IMR-90 (cell line): ENCODE data around the gene RUNX1.

Experiments
- CEBPB ChIP-seq: IDR thresholded peaks from 2 replicates; pipeline ENCODE4 v1.6.1; 2012; ENCODE audit warnings: low read depth, low read length, improper control_type of control experiment
- CHD1 ChIP-seq: IDR thresholded peaks from 2 replicates; pipeline ENCODE4 v1.6.1; 2012; ENCODE audit warnings: low read depth, low read length, improper control_type of control experiment
- MAFK ChIP-seq: IDR thresholded peaks from 2 replicates; pipeline ENCODE4 v1.6.1; 2012; ENCODE audit warnings: low read depth, low read length, improper control_type of control experiment
- MAZ ChIP-seq: IDR thresholded peaks from 2 replicates; pipeline ENCODE4 v1.6.1; 2012; ENCODE audit warnings: low read depth, mild to moderate bottlenecking, low read length, improper control_type of control experiment, moderate library complexity, borderline replicate concordance
- MXI1 ChIP-seq: IDR thresholded peaks from 2 replicates; pipeline ENCODE4 v1.6.1; 2012; ENCODE audit warnings: low read depth, mild to moderate bottlenecking, low read length, moderate library complexity, borderline replicate concordance
- POLR2A ChIP-seq: IDR thresholded peaks from 2 replicates; pipeline ENCODE4 v1.6.1; 2012; ENCODE audit warnings: mild to moderate bottlenecking, low read depth, low read length
- RAD21 ChIP-seq: IDR thresholded peaks from 2 replicates; pipeline ENCODE4 v1.6.1; 2012; ENCODE audit warnings: low read length, improper control_type of control experiment
- RFX5 ChIP-seq: IDR thresholded peaks from 2 replicates; pipeline ENCODE4 v1.8.0; 2012; ENCODE audit warnings: low read depth, mild to moderate bottlenecking, low read length, moderate library complexity
- SMC3 ChIP-seq: fragments of 150-350 bp; IDR thresholded peaks from 2 replicates; pipeline ENCODE4 v1.6.1; 2016; ENCODE audit warnings: low read depth, mild to moderate bottlenecking, antibody characterized with exemption, low read length, moderate library complexity
- TF ChIP-seq, protein P1 (sequence below): conservative IDR thresholded peaks from 2 replicates; pipeline ENCODE4 v1.5.1; 2012; ENCODE audit warnings: mild to moderate bottlenecking, low read depth, low read length, improper control_type of control experiment
- TF ChIP-seq, protein P2 (sequence below): fragments of 150-350 bp; IDR thresholded peaks from 2 replicates; pipeline ENCODE4 v1.6.1; 2017; ENCODE audit warnings: mild to moderate bottlenecking, antibody characterized with exemption, low read length, low read depth

DNA sequence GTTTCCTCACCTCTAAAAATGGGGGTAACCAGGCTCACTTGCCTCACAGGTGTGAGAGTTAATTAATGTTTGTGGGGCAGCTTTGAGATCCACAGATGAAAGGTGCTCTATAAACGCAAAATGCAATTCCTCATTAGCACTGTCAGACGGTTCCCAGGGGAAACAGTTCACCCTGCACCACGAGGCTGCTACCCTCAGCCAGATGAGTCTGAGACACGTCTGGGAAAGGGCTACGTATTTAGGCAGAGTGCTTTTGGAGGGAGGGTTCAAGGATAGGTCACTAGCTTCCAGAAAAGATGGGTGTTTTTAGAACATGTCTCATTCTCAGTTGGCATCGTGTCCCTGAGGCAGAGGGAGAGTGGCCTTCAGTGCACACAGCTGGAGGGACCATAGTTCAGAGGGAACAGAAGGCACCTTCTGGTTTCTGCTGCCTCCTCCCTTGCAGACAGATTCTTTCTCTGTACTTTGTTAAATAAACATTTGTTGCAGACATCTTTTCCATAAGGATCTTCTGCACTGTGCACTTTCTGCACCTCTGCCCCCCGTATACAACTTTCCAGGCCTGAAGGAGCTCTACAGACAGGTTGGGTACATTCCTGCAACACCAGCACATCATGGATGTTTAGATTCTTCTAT lies 240.4 kb downstream of the RUNX1 start:
- TF ChIP-seq, protein P1, sequence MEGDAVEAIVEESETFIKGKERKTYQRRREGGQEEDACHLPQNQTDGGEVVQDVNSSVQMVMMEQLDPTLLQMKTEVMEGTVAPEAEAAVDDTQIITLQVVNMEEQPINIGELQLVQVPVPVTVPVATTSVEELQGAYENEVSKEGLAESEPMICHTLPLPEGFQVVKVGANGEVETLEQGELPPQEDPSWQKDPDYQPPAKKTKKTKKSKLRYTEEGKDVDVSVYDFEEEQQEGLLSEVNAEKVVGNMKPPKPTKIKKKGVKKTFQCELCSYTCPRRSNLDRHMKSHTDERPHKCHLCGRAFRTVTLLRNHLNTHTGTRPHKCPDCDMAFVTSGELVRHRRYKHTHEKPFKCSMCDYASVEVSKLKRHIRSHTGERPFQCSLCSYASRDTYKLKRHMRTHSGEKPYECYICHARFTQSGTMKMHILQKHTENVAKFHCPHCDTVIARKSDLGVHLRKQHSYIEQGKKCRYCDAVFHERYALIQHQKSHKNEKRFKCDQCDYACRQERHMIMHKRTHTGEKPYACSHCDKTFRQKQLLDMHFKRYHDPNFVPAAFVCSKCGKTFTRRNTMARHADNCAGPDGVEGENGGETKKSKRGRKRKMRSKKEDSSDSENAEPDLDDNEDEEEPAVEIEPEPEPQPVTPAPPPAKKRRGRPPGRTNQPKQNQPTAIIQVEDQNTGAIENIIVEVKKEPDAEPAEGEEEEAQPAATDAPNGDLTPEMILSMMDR, result no peak
- TF ChIP-seq CEBPB (no peak), MAZ (no peak), RAD21 (no peak), MXI1 (no peak), POLR2A (no peak; the same call in 1 of the 2 replicates), SMC3 (no peak), RFX5 (no peak), MAFK (no peak), CHD1 (no peak)
- TF ChIP-seq, protein P2, sequence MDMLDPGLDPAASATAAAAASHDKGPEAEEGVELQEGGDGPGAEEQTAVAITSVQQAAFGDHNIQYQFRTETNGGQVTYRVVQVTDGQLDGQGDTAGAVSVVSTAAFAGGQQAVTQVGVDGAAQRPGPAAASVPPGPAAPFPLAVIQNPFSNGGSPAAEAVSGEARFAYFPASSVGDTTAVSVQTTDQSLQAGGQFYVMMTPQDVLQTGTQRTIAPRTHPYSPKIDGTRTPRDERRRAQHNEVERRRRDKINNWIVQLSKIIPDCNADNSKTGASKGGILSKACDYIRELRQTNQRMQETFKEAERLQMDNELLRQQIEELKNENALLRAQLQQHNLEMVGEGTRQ, result no peak
